GM21423 (cell line): ENCODE results near the gene EID3.

Experiments
- ATAC-seq: cut with Tn5 transposase; IDR thresholded peaks from one replicate; pipeline ENCODE4 v1.9.1; 2021; ENCODE audit warnings: mild to moderate bottlenecking, moderate library complexity; ENCODE audit not compliant: unreplicated experiment

EID3 gene

DNA sequence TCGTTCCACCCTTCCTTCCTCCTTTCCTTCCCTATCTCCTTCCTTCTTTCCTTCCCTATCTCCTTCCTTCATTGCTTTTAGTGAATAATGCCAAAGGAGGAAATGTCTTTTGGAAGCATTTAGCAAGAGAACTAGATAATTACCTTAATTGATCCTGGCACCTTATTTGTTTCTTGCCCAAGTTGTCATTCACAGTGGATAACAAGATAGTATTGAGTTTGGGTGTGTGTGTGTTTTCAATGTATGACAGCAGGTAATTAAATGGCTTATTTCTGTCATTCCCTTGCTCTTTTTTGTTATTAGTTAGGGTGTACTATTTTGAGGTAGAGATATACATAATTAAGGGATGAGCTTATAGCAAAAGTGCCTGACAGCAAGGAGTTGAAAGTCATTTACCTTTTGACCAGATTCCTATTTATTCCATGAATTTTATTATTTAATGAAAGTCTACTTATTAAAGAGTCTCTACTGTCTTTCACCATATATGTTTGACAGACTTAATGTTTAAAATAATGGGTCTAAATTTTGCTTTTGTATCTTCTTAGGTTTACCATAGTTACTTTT lies 30.2 kb downstream of the EID3 start:
- no peak for ATAC-seq

DNA sequence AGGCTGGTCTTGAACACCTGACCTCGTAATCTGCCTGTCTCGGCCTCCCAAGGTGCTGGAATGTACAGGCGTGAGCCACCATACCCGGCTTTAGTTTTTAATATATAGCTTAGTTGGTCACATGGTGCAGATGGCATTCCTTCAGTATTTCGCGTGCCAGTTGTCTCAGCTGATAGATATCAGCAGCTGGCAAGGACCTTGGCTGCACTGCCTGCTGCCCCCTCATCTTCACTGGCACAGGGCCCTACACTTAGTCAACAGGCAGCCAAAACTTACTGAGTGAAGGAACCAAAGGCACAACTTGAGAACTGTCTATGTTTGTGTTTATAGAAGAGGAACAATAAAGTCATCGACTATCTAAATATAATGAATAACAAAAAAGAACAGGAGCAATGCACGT lies 31.0 kb downstream of the EID3 start:
- ATAC-seq: no peak

DNA sequence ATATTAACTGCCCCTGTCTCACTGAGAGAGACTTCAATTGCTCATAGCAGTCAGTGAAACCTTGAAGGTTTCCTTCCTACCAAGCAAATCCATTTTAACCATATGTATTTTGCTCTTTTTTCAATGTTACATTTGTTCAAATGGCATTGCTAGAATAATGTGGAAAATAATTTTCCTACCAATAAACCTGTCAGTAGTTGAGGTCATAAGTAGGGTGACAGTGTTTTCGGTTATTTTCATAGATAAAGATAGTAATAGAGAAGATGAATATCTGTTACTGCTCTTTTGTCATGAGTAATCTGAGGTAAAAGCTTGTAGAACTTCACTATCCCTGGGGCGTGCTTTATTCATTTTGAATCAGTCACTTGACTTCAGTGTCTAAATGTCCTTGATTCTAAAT lies 32.6 kb downstream of the EID3 start:
- ATAC-seq: no peak

DNA sequence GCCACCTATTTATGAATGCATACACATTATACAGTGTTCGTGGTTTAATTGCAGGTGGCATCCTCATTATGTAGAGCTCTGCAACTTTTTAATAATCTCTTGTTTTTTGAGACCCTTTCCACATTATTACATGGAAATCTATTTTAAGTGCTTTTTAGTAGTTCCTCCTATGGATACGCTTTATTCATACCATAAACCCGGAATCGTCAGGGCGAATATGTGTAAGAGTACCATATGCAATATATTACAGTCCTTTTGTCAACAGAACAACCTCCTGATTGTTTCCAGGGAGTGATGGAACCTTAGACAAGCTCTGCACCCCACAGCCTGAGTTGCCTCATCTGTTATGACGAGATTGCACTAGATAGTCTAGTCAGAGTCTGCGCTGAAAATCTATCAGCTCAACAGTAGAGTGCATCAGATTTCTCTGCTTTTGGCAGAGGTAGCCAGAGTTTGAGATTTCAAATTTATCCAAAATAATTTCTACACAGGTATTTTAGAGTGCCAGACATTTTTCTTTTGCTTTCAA lies 33.6 kb downstream of the EID3 start:
- no peak for ATAC-seq

DNA sequence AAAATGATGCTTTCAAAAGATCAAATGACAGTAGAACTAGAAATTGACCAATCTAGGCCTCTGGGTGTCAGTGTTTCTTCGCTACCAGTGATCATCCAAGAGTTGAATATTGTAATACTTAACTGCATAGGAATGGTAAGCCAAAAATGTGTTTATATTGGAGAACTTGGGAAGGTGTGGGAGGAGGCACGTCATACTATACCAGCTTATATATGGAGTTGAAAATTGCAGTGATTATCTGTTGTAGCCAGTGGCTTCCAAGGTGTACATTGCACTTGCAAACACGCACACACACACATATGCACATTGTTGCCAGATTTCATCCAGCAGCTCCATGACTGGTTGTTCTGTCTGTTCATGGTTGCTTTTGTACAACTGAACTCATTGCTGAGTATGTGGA lies 36.1 kb downstream of the EID3 start:
- no peak for ATAC-seq

DNA sequence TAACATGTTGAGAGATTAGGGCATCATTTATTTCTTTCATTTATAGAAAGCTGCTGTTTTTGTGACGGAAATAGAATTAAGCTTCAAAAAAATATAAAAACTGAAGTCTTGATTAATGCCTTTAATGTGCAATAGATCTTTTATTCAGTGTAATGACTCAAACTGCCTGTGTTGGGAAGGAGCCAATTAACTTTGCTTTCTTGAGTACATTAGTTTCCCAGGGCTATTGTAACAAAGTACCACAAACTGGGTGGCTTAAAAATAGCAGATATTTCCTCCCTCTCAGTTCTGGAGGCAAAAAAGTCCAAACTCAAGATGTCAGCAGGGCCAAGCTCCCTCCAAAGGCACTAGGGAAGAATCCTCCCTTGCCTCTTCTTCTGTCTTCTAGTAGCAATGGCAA lies 36.6 kb downstream of the EID3 start:
- no peak for ATAC-seq

DNA sequence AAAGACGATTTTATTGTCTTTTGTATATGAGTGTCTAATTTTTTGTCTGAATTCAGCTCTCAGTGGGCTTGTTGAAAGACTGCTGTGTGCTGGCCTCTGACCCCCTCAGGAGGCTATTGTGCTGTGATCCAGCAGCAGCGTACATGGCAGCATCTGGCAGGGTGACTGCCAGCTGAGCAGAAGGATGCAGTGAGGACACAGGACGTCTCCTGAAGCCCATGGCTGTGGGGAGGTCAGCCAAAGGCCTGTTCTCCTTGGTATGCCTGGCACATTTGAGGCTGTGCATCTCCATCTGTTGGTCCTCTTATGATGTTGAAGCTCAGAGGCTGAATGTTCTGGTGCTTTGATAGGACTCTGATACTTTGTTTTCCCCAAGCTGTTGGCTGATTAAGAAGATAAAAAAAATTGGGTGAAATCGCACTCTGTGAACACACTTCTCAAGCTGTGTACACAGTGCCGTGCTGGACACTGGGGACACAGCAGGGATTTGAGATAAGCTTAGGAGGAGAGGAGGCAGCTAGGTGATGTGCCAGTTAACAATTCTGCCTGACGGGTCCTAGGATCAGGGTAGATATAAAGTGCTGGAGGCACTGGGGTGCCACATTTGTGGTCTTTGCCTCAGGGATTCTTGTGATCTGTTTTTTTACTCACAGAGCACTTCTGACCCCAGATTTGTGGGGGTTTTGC lies 37.5 kb downstream of the EID3 start:
- no peak for ATAC-seq

DNA sequence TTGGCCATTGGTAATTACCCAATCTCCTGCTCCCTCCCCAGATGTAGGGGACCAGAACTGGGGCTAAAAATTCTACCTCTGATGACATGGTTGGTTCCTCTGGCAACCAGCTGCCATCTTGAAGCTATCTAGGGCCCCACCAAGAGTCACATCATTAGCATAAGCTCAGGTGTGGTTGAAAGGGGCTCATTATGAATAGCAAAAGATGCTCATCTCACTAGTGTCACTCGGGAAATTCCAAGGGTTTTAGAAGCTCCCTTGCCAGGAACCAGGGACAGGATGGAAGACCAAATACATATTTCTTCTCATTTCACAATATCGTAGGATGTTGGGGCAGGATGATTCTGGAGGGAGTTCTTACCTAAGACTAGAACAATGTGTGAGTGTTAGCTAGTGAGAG lies 38.6 kb downstream of the EID3 start:
- no peak for ATAC-seq

DNA sequence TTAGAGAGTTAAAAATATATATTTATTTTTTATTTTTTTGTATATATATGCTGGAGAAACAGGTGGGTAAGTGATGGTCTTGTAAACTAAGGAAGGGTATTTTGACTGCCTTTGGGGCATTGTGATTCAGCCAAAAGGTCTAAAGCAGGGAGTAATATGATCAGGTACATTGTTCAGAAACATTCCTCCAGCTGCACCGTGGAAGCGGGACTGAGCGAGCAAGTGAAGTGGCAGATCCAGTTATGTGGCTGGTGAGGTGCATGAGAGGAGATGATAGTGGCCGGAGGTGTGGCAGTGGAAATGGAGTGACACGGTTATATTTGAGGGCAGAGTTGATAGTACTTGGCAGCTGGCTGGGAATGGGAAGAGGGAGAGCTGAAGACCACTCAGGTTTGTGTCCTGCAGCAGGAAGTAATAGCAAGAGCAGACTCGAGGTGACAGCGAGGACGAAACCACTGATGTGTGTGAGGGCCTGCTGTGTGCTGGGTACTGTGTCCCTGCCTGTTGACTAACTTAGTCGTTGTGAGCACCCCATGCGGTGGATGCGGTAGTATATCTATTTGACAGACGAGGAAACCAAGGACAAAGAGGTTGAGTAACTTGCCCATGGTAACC lies 39.2 kb downstream of the EID3 start:
- no peak for ATAC-seq

DNA sequence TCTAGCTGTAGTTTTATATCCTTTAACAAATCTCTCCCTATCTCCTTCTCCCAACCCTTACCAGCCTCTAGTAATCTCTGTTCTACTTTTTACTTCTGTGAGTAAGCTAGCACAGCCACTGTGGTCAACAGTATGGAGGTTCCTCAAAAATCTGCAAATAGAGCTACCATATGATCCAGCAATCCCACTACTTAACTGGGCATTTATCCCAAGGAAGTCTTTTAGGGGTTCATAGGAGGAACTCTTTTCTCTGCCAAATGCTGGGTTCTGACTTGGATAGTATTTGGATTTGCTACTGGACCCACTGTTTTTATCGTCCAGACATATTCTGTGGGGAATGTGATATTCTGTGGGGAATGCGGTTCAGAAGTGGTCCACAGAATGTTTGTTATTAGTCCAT lies 41.1 kb downstream of the EID3 start:
- no peak for ATAC-seq

DNA sequence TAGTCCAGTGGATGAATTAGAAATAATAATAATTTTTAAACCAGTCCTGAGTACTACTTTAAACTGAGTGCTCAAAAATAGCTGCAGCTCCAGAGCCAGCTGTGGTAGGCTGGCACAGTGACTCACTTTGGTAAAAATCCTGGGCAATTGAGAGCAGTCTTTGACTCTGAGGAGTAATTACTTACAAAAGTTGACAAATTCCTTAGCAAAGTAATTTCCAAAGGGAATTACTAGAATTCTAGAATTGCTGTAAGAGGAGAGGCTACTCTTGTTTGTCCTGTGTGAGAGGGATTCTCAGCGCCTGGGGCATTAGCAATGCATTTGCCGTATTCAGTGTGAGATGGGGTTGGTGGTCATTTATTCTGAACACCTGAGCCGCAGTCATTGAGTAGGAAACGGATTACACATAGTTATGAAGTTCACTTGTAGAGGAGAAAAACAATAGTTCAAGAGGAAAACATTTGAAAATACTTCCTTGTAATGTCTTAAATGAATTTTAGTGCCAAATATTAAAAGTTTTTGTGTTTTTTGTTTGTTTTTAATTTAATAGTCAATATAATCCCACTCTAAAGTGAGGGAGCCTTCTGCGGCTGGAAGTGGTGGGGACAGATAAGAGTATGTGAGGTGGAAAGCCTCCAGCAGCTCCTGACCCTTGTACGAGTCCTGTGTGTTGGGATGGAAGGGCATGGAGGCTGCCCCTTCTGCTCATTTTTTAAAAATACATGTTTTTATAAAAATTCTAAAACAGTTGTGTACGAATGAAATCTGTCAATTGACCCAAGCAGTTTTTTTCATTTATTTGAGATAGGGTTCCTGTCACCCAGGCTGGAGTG lies 41.9 kb downstream of the EID3 start:
- no peak for ATAC-seq

DNA sequence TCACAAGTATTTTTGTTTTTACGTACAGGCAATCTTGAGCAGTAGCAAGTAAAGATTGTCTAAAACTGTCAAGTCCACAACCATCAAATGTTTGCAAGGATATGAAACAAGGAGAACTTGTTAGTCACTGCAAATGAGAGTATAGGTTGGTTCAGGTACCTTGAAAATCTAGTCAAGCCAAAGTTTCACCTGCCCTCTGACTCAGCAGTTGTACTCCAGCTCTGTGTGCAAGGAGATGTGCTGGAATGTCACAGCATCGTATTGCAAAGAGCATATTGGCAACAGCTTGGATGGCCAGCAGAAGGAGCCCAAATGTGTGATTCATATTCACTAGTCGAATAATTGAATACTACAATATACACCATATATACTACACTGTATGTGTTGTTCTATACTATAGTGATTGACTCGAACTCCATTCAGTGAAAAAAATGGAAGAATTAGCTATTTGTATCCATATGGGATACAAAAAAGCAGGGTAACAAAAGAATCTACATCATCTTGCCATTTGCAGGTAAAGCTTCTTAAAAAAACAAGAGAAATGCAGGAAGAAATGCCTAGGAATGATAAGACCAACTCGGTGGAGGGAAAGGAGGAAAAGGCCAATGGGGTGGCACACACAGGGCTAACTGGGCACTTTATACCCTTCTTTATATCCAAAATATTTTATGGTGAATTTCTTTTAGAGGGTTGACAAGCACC lies 44.0 kb downstream of the EID3 start:
- ATAC-seq: no peak

DNA sequence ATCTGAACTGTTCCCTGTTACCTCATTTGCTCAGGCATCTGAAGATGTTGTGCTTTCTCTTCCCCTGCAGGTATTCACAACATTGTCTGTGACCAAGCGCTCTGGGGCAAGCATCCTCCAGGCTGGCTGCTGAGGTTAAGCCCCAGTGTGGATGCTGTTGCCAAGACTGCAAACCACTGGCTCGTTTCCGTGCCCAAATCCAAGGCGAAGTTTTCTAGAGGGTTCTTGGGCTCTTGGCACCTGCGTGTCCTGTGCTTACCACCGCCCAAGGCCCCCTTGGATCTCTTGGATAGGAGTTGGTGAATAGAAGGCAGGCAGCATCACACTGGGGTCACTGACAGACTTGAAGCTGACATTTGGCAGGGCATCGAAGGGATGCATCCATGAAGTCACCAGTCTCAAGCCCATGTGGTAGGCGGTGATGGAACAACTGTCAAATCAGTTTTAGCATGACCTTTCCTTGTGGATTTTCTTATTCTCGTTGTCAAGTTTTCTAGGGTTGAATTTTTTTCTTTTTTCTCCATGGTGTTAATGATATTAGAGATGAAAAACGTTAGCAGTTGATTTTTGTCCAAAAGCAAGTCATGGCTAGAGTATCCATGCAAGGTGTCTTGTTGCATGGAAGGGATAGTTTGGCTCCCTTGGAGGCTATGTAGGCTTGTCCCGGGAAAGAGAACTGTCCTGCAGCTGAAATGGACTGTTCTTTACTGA lies 44.9 kb downstream of the EID3 start:
- ATAC-seq: no peak

DNA sequence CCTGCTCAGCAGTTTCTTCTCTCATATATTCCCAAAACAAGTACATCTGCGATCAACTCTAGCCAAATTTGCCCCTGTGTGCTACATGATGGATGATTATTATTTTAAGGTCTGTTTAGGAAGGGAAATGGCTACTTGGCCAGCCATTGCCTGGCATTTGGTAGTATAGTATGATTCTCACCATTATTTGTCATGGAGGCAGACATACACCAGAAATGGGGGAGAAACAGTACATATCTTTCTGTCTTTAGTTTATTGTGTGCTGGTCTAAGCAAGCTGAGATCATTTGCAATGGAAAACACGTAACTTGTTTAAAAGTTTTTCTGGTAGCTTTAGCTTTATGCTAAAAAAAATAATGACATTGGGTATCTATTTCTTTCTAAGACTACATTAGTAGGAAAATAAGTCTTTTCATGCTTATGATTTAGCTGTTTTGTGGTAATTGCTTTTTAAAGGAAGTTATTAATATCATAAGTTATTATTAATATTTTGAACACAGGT lies 45.5 kb downstream of the EID3 start:
- no peak for ATAC-seq

DNA sequence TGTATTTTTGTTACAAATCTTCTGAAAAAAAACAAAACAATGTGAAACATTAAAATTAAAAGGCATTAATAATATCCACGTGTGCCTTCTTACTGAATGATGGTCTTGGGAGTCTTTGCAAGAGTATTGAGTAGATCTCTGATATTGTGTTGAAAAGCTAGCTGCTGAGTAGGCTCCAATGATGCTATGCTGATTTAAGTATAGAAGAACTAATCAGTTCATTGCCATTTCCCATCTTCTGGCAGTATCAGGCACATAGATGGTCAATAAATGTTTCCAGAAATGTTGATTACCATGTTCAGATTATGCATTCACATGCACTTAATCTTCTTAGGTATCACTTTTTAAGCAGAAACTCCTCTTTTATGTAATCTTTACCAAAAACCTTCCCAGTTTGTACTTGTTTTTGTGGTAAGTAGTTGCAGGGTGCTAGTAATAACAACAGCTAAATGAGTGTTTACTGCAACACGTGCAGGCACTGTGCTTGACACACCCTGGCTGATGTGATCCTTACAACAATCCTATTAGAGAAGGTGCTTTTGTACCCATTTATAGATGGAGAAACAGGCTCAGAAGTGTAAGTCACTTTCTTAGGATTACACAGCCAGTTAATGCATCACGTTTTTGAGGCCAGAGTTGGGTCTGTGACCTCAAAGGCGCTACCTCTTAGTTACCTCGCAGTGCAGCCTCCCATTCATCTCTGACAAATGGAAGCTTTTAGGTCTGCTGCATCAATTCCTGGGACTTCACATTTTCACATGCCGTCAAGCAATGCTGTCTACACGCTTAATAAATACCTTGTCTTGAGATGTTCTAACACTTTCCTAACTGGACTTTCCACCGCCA lies 46.9 kb downstream of the EID3 start:
- ATAC-seq: no peak

DNA sequence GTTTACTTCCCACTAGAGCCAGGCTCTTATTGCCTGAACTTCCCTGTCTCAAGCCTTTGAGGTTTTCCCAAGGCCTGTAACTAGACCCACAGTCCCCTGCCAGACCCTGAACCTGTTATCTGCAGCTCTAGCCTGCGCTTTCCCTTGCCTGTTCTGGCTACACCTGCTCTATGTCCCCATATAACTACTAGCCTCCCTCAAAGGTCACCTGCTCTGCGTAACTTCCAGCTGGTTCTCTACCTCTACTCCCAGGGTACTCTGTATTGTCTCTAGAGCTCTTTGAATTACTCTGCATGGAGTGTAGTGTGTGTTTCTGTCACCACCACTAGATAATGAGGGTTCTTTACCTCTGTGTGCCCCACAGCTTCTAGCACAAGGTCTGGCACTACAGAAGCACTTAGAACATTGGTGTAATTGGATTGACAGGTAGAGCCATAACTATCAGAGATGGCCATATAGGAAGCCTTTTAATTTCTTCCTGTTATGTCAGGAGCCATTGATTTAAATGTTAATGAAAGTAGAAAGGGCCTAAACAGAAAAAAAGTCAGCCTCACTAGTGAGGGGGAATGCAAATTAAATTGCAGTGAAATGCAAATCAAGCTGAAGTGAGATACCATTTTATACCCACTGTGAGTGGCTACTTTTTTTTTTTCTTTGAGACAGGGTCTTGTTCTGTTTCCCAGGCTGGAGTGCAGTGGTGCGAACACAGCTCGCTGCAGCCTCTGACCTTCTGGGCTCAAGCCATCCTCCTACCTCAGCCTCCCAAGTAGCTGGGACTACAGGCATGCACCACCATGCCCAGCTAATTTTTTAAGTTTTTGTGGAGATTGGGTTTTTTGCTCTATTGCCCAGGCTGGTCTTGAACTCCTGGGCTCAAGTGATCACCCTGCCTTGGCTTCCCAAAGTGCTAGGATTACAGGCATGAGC lies 47.8 kb downstream of the EID3 start:
- ATAC-seq: no peak

DNA sequence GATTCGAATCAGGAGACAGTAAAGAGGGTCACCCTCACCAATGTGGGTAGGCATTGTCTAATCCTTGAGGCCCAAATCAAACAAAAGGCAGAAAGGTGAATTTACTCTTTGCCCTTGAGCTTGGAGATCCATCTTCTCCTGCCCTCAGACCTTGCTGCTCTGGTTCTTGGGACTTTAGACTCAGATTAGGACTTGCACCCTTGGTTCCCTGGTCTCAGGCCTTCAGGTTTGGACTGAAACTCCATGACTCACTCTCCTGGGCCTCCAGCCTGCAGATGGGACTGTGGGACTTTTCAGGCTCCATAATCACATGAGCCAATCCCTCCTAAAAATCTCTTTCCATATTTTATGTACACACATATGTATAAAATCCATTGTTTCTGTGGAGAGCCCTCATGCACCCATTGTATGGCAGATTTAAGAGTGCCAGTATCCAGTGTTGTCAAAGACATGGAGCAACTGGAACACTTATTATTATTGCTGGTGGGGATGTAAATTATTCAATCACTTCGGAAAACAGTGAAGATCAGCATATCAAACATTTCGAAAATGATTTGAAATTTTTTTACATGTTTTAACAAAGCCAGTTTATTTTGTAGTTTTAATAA lies 48.7 kb downstream of the EID3 start:
- no peak for ATAC-seq
